HFFc6 (cell line): ENCODE data around the gene EHBP1. TPM values are rescaled to one million over a fixed set of nuclear protein-coding genes. Genes with fewer than 3 reads are reported as not detected.

ENCODE experiments used
- DNase-seq: peaks from one replicate; pipeline ENCODE4 v3.0.0-alpha.2; 2018
- H3K27ac Mint-ChIP-seq: 2 replicates; pipeline ENCODE4 v1.8.0; 2020; ENCODE audit warnings: mild to moderate bottlenecking, mixed read lengths
- H3K27me3 Mint-ChIP-seq: 2 replicates; pipeline ENCODE4 v1.8.0; 2021; ENCODE audit warnings: mild to moderate bottlenecking, moderate library complexity, mixed read lengths; ENCODE audit not compliant: insufficient read depth
- H3K36me3 Mint-ChIP-seq: 2 replicates; pipeline ENCODE4 v1.8.0; 2021; ENCODE audit warnings: low read depth, mixed read lengths
- H3K4me1 Mint-ChIP-seq: 2 replicates; pipeline ENCODE4 v1.8.0; 2020; ENCODE audit warnings: low read depth, mixed read lengths
- H3K4me3 Mint-ChIP-seq: 2 replicates; pipeline ENCODE4 v1.8.0; 2020; ENCODE audit warnings: mild to moderate bottlenecking, moderate library complexity, mixed read lengths
- H3K9me3 Mint-ChIP-seq: 2 replicates; pipeline ENCODE4 v1.8.0; 2020; ENCODE audit warnings: mild to moderate bottlenecking, mixed read lengths
- CTCF ChIP-seq: fragments of 200-600 bp; sonication (generic); IDR thresholded peaks from 2 replicates; pipeline ENCODE4 v1.5.0; 2021; ENCODE audit warnings: antibody characterized with exemption, mild to moderate bottlenecking
- total RNA-seq, 6 experiments: library from RNA; stranded (reverse); fragmentation: NEBNext Ultra II Directional; extraction: Animal tissue kit (Norgen Biotek cat#: 25700); gene quantifications; 2 replicates in 1 of 6; 3 replicates in 5 of 6; pipeline ENCODE4 v1.2.3, GENCODE V29; 2021

The EHBP1 gene
- total RNA-seq, 6 experiments from 2014 or later, result 72.7 to 87.3 (median 80.6) TPM

GRCh38 chr2:62686012-62686685 lies 19.4 kb upstream of the EHBP1 start:
- no peak for DNase-seq
- Mint-ChIP-seq H3K27ac (no peak overlapping the region), H3K4me3 (no peak overlapping the region), H3K27me3 (no peaks in the 10 kb centered on the region), H3K9me3 (no peaks in the 10 kb centered on the region), H3K4me1 (peaks cover 41% of the 10 kb centered on the region), H3K36me3 (no peaks in the 10 kb centered on the region)
- TF ChIP-seq CTCF, result no peak

- Mint-ChIP-seq H3K9me3 (no peaks in the 10 kb centered on the region), H3K27me3 (no peaks in the 10 kb centered on the region), H3K4me1 (peaks cover 41% of the 10 kb centered on the region), H3K27ac (peak overlapping the region; percentile 37), H3K4me3 (peak overlapping the region; percentile 45), H3K36me3 (no peaks in the 10 kb centered on the region)
- no peak for TF ChIP-seq CTCF
- DNase-seq, result peak; percentile 50
Measured at GRCh38 chr2:62687636-62688035, 17.9 kb upstream of the EHBP1 start.

GRCh38 chr2:62688771-62689170 lies 16.7 kb upstream of the EHBP1 start:
- peak overlapping the region; percentile 56 for H3K27ac Mint-ChIP-seq
- no peaks in the 10 kb centered on the region for H3K27me3 Mint-ChIP-seq
- no peaks in the 10 kb centered on the region for H3K36me3 Mint-ChIP-seq
- no peaks in the 10 kb centered on the region for H3K9me3 Mint-ChIP-seq
- peaks cover 41% of the 10 kb centered on the region for H3K4me1 Mint-ChIP-seq
- no peak for TF ChIP-seq CTCF
- peak overlapping the region; percentile 12 for H3K4me3 Mint-ChIP-seq
- no peak for DNase-seq

- no peak overlapping the region for H3K27ac Mint-ChIP-seq
- no peak for DNase-seq
- no peak for TF ChIP-seq CTCF
- H3K9me3 Mint-ChIP-seq, result no peaks in the 10 kb centered on the region
- no peaks in the 10 kb centered on the region for H3K36me3 Mint-ChIP-seq
- H3K4me3 Mint-ChIP-seq, result no peak overlapping the region
- H3K4me1 Mint-ChIP-seq, result peaks cover 38% of the 10 kb centered on the region
- H3K27me3 Mint-ChIP-seq, result no peaks in the 10 kb centered on the region
Measured at GRCh38 chr2:62691186-62691585, 14.3 kb upstream of the EHBP1 start.

- no peak for TF ChIP-seq CTCF
- no peak overlapping the region for H3K27ac Mint-ChIP-seq
- no peaks in the 10 kb centered on the region for H3K36me3 Mint-ChIP-seq
- H3K9me3 Mint-ChIP-seq, result no peaks in the 10 kb centered on the region
- H3K27me3 Mint-ChIP-seq, result no peaks in the 10 kb centered on the region
- no peak overlapping the region for H3K4me3 Mint-ChIP-seq
- DNase-seq, result no peak
- peaks cover 27% of the 10 kb centered on the region for H3K4me1 Mint-ChIP-seq
Measured at GRCh38 chr2:62692225-62692624, 13.3 kb upstream of the EHBP1 start.
